Upper lobe of right lung (tissue), 1 donor: ENCODE data around the gene ALDH5A1. TPM values are rescaled to one million over a fixed set of nuclear protein-coding genes. Genes with fewer than 3 reads are reported as not detected.

ENCODE experiments used
- ATAC-seq: fragments of 200-7000 bp; cut with Tn5 transposase; one replicate; pipeline ENCODE4 v1.9.1; 2020; ENCODE audit warnings: mild to moderate bottlenecking, moderate library complexity
- DNase-seq: peaks from one replicate; pipeline ENCODE4 v3.0.0-alpha.2; 2020
- H3K27ac ChIP-seq: fragments of 200-600 bp; one replicate; pipeline ENCODE4 v1.8.0; 2022
- H3K27me3 ChIP-seq: fragments of 200-600 bp; one replicate; pipeline ENCODE4 v1.8.0; 2022; ENCODE audit warnings: mild to moderate bottlenecking
- H3K36me3 ChIP-seq: fragments of 200-600 bp; one replicate; pipeline ENCODE4 v1.8.0; 2022
- H3K4me1 ChIP-seq: fragments of 200-600 bp; one replicate; pipeline ENCODE4 v1.8.0; 2022
- H3K4me3 ChIP-seq: fragments of 200-600 bp; one replicate; pipeline ENCODE4 v1.8.0; 2022; ENCODE audit warnings: mild to moderate bottlenecking
- H3K9me3 ChIP-seq: fragments of 200-600 bp; one replicate; pipeline ENCODE4 v1.8.0; 2022
- intact Hi-C: fragments of 100-400 bp; cut with DNase I; formaldehyde crosslinking; loops from one replicate; pipeline ENCODE4 v1.11.0; 2022
- long read RNA-seq: library from polyadenylated mRNA; unstranded; transcript quantifications from one replicate; pipeline ENCODE4 v2.0.0, GENCODE V29; 2021
- total RNA-seq: library from RNA; stranded (reverse); fragmentation: NEBNext Ultra II Directional; extraction: Animal tissue kit (Norgen Biotek cat#: 25700); gene quantifications from one replicate; pipeline ENCODE4 v1.2.1, GENCODE V29; 2021
- TF ChIP-seq, protein P1 (sequence below): fragments of 200-600 bp; IDR thresholded peaks from one replicate; pipeline ENCODE4 v1.8.0; 2022; ENCODE audit warnings: antibody characterized with exemption
- donor health status: DM: no; HTN: yes; CAD: no; lungs with severe emphysema.

ALDH5A1 gene
- total RNA-seq, result 15.5 TPM
- long read RNA-seq, full-length matches to known transcripts, result 12 of 20 reads
- long read RNA-seq, partial matches to known transcripts, result 7 of 20 reads
- long read RNA-seq, other reads (novel, unspliced or antisense), result 1 of 20 reads

DNA sequence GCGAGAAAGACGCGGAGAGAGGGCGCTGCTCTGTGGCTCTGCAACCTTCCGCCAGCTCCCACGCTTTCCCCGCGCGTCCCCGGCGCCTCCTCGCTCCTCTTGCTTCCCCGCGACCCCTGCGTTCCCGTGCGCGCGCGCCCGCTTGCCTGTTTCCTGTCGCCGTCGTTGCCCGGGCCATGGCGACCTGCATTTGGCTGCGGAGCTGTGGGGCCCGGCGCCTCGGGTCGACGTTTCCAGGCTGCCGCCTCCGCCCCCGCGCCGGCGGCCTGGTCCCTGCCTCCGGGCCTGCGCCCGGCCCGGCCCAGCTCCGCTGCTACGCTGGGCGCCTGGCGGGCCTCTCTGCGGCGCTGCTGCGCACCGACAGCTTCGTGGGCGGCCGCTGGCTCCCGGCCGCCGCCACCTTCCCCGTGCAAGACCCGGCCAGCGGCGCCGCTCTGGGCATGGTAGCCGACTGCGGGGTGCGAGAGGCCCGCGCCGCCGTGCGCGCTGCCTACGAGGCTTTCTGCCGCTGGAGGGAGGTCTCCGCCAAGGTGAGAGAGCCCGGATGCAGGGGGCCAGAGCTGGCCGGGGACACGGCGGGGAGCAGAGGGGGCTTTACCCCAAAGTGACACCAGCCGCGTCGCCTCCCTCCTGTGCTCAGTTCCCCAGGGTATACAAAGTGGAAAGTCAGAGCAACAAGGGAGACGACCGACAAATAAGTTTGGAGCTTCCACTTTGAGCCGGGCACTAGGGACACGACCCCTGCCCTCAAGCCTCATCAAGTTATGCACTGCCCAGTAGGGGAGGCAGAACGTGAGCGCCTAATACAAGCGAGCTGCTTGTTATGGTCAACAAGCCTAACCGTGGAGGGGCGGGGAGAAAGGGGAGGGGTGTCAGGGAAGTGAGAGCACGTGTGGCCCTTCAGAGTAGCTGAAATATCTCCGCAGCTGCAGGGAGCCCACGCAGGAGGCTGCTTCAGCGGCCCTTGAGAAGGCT, at the start of gene ALDH5A1:
ALDH5A1 (plus strand) TSS at position 149 of the 975 bp plus-strand sequence; CDS start at position 177, 28 bp downstream.
- H3K36me3 ChIP-seq, result no peaks in the 10 kb centered on the region
- peak within 1 kb of the TSS; percentile 80 for H3K27ac ChIP-seq
- TF ChIP-seq, protein P1, sequence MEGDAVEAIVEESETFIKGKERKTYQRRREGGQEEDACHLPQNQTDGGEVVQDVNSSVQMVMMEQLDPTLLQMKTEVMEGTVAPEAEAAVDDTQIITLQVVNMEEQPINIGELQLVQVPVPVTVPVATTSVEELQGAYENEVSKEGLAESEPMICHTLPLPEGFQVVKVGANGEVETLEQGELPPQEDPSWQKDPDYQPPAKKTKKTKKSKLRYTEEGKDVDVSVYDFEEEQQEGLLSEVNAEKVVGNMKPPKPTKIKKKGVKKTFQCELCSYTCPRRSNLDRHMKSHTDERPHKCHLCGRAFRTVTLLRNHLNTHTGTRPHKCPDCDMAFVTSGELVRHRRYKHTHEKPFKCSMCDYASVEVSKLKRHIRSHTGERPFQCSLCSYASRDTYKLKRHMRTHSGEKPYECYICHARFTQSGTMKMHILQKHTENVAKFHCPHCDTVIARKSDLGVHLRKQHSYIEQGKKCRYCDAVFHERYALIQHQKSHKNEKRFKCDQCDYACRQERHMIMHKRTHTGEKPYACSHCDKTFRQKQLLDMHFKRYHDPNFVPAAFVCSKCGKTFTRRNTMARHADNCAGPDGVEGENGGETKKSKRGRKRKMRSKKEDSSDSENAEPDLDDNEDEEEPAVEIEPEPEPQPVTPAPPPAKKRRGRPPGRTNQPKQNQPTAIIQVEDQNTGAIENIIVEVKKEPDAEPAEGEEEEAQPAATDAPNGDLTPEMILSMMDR, result peak; percentile 13
- intact Hi-C loops, result no loop called here
- ATAC-seq (peak; percentile 88), DNase-seq (peak; percentile 90)
- peak within 1 kb of the TSS; percentile 70 for H3K4me3 ChIP-seq
- H3K4me1 ChIP-seq, result peaks cover 12% of the 10 kb centered on the region
- no peaks in the 10 kb centered on the region for H3K27me3 ChIP-seq
- H3K9me3 ChIP-seq, result no peaks in the 10 kb centered on the region

DNA sequence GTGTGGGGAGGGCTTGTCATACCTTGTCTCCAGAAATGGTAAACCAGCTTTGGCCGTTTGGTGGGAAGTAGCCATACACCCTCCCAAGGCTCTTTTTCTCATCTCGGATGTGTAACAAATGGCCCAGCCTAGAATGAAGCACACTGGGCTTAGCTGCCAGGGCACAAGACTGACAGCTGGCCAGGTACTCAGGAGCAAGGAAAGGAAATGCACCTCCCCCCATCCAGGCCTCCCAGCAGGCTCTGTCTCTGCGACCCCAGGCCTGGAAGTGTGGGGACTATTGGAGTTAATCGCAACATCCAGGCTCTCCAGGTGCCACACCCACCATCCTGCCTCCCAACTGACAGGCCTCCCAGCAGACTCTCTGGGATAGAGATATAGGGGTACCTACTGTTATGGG, 49.1 kb upstream of the ALDH5A1 start:
- TF ChIP-seq, protein P1, result no peak
- no peaks in the 10 kb centered on the region for H3K9me3 ChIP-seq
- no peaks in the 10 kb centered on the region for H3K27me3 ChIP-seq
- DNase-seq (no peak), ATAC-seq (no peak)
- no peaks in the 10 kb centered on the region for H3K36me3 ChIP-seq
- H3K4me3 ChIP-seq, result no peak overlapping the region
- H3K4me1 ChIP-seq, result no peaks in the 10 kb centered on the region
- no peak overlapping the region for H3K27ac ChIP-seq
- intact Hi-C loops, result no loop called here

DNA sequence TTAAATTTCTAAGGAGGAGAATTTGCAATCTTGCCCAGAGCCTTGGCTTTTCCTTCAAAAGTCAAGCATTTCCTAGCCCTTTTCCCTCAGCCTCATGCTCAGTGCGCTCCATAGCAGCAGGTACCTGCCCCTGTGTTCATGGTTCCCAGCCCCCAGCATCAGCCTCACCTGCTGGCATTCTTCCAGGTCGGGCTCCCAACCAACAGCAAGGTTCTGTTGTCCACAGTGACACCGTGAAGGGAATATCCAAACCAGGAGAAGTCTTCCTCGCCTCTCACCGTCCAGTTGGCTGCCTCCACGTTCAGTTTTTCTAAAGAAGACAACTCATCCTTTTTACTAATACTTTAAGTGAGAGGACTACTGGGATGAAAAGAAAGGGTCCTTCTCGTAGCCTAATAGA, 48.1 kb upstream of the ALDH5A1 start:
- H3K4me1 ChIP-seq, result no peaks in the 10 kb centered on the region
- H3K9me3 ChIP-seq, result no peaks in the 10 kb centered on the region
- TF ChIP-seq, protein P1, result no peak
- intact Hi-C loops, result no loop called here
- DNase-seq (no peak), ATAC-seq (no peak)
- H3K27me3 ChIP-seq, result no peaks in the 10 kb centered on the region
- no peak overlapping the region for H3K4me3 ChIP-seq
- no peak overlapping the region for H3K27ac ChIP-seq
- no peaks in the 10 kb centered on the region for H3K36me3 ChIP-seq

DNA sequence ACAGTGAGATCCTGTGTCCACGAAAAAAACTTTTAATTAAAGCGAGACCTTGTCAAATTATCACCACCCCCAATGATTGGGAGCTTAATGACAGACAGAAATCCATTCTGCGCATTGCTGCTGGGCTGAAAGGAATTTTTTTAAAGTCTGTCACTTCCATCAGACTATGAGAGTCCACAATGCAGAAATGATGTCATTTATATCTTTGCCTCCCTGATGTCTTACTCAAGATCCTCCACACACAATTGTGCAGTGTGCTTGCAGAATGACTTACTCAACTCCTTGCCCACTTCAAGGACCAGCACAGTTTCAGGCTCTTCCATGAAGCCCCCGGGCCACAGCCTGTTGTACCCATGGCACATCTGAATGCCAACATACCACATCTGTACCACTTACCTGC, 46.4 kb upstream of the ALDH5A1 start:
- intact Hi-C loops, result no loop called here
- Histone ChIP-seq H3K36me3 (no peaks in the 10 kb centered on the region), H3K27ac (no peak overlapping the region), H3K27me3 (no peaks in the 10 kb centered on the region), H3K9me3 (no peaks in the 10 kb centered on the region), H3K4me1 (no peaks in the 10 kb centered on the region), H3K4me3 (no peak overlapping the region)
- ATAC-seq (no peak), DNase-seq (no peak)
- TF ChIP-seq, protein P1, result no peak

DNA sequence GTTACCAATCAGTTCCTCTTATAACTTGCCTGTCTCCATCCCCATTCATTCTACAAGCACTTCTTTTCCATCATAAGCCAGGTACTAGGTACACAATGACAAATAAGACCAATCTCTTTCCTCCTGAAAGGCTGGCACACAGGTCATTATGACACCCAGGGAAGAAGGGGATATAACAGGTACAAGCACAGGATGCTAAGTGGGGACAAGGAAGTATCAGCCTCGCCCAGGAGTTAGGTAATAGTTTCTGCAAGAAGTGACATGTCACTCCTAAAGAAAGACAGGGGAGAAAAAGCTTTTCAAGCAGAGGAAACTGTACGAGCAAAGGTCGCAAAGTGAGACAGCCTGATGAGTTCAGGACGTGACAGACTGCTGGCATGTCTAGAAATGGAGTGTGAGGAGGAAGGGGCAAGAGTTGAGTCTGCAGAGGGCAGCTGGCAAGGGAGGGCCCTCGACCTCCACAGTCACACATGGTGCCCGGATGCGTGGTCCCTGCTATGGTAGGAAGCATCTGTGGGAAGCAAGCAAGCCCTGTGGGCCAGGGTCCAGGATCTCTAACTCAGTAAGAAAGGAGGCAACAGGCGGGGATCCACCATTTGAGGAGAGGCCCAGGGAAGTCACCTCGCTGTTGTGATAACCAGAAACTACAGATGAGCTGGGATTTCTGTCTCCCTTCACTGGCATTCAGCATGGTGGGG, 45.8 kb upstream of the ALDH5A1 start:
- DNase-seq, result no peak
- no peaks in the 10 kb centered on the region for H3K36me3 ChIP-seq
- no peaks in the 10 kb centered on the region for H3K9me3 ChIP-seq
- no peak overlapping the region for H3K27ac ChIP-seq
- intact Hi-C loops, result no loop called here
- no peak for ATAC-seq
- no peaks in the 10 kb centered on the region for H3K27me3 ChIP-seq
- no peak overlapping the region for H3K4me3 ChIP-seq
- H3K4me1 ChIP-seq, result no peaks in the 10 kb centered on the region
- TF ChIP-seq, protein P1, result no peak
